HG02938 (cell line): Measurements from ENCODE around the gene NQO1.

Source experiments
- ATAC-seq: cut with Tn5 transposase; IDR thresholded peaks from one replicate; pipeline ENCODE4 v1.9.1; 2021; ENCODE audit warnings: mild to moderate bottlenecking, moderate library complexity; ENCODE audit not compliant: unreplicated experiment

NQO1 gene

DNA sequence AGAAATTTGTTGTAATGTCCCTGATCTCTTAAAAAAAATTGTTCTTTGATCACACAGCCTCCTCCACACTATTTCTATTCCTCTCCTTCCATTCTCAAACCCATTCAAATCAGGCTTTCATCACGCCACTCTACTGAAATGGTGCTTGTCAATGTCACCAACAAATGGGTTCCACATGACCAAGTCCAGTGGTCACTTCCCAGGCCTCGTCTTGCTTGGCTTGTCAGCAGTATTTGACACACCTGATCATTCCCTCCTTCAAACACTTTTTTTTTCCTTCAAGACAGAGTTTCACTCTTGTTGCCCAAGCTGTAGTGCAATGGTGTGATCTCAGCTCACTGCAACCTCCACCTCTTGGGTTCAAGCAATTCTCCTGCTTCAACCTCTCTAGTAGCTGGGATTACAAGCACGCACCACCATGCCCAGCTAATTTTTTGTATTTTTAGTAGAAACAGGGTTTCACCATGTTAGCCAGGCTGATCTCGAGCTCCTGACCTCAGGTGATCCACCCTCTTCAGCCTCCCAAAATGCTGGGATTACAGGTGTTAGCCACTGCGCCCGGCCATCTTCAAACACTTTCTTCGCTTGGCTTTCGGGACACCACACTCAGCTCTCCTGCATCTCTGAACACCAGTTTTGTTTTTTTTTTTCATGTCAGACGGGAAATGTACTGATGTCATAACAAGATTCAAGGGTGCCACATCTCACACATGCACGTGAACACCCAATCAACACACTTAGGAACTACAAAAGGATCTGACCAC lies 18.3 kb downstream of the NQO1 start:
- no peak for ATAC-seq

DNA sequence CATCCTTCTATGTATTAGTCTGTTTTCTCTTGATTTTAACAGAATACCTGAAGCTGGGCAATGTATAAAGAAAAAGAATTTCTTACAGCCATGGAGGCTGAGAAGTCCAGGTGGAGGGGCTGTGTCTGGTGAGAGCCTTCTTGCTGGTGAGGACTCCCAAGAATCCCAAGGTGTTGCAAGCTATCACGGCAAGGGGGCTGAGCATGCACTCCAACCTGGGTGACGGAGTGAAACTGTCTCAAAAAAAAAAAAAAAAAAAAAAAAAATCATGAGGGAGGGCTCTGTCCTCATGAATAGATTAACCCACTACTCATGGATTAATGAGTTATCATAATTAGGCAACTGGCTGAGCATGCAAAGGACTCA lies 19.4 kb downstream of the NQO1 start:
- ATAC-seq = no peak

DNA sequence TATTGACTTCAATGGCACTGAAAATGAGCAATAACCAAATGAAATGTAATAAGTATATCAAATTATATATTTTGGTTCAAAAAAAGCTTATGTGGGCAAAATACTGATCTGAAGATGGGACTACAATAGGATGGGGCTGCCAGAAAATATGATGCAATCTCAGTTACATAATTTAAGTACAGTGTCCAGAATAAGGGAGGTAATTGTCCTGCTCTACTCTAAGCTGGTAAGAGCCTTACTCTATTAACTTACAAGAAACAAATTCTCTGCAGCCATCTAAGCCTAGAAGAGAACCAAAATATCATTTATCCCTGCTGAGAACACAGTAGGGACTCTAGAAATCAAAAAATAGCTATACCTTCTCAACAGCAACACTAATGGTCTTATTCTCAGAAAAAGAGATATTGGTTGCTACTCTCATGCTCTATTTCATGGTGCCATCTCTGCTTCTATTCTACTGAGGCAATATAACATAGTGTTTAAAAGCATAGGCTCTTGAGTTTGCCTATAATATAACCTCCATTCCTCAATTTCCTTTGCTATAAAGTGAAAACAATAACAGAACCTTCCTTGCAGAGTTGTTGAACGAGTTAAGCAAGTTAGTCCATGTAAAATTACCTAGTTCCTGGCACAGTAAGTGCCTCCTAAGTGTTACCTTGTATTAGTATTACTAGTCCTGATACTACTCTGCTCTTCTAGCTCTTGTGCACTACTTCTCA lies 19.9 kb downstream of the NQO1 start:
- ATAC-seq = no peak

DNA sequence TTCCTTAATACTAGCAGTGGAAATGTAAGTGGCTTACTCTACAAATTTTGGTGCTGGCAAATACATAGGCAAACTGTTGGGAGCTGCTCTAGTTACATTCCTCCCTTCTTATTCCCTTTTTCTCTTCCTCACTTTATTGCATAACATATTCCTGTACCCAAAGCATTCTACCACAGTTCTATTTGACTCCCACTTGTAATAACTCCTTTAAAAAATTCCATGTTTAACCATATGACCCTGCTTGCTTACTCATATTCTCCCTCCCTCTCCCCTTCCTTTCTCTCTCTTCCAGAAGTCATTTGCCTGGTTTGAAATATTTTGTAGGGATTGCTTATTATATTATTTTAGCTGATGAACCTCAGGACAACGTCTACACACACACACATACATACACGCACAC lies 22.7 kb downstream of the NQO1 start:
- no peak for ATAC-seq

DNA sequence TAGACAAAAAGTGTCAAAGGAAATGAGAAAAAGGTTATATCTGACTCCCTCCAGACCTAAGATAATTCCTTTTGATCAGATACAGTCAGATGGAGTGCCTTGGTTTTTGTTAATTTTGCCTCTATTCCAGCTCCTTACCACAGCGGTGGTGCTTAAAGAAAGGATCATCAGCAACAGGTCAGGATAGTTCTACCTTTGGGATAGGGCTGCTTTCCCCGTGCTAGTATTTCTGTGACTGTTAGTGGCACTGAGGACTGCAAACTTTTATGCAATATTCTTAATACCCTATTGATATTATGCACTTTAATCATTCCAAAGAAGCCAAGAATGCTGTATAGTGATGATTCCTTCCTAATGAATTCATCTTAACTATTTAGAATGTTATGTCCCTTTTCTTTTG lies 24.5 kb downstream of the NQO1 start:
- no peak for ATAC-seq

DNA sequence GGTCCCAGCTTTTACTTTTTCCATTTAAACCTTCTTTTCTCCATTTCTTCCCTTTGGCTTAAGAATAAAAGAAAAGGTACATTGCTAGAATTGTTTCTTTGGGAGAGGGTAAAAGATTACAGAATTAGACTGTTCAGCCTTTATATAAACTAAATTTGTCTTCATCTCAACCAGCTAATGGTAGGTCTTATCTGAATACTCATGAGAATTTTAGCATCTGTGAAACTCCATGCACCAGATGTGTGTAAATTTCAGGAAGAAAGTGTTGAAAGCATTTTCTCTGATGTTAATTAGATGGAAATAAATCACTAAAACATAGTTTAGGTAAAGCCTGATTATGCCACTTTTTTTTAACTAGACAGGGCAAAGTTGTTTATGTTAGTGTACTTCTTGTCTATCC lies 24.9 kb downstream of the NQO1 start:
- ATAC-seq = no peak

DNA sequence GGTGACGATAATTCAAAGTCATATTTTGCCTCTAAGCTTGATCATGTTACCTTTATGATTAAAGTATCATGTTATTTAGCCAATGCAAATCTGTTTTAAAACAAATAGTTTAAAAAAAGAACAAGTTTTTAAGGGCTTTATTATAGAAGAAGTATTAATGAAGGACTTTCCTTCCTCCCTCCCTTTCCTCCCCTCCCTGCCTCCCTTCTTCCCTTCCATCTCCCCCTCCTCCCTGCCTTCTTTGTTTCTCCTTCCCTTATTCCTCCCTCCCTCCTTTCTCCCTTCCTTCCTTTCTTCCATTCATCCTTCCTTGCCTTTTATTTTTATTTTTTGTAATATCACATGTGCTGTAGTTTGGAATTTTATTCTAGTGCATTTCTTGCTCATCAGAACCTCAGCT lies 26.4 kb downstream of the NQO1 start:
- ATAC-seq = no peak

DNA sequence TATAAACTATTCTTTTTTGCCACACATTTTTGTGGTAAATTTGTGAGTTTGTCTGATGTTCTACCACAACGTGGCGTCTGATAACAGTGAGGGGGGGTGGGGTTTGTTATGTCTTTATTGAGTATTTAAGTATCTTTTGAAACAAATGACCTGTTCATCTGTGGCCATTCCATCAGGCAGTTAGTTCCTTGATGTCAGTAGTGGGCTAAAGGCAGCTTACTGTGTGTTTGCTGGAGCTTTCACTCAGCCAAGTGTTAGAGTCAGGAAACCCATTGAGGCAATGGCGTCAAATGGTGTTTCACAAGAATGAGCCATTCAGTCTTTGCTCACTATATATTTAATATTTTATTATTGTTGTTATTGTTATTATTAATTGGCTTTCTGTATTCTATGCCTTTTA lies 28.0 kb downstream of the NQO1 start:
- no peak for ATAC-seq

DNA sequence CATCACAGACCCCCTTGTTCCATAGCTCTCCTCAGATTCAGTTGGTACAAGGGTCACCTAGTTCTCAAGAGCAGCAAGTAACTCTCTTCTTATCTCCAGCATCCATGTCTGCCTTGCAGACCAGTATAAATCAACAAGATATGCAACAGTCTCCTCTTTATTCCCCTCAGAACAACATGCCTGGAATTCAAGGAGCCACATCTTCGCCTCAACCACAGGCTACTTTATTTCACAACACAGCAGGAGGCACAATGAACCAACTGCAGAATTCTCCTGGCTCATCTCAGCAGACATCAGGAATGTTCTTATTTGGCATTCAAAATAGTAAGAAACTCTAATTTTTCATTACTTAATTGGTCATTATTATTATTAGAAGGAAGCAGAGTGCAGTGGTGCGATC lies 32.4 kb downstream of the NQO1 start:
- ATAC-seq = no peak

DNA sequence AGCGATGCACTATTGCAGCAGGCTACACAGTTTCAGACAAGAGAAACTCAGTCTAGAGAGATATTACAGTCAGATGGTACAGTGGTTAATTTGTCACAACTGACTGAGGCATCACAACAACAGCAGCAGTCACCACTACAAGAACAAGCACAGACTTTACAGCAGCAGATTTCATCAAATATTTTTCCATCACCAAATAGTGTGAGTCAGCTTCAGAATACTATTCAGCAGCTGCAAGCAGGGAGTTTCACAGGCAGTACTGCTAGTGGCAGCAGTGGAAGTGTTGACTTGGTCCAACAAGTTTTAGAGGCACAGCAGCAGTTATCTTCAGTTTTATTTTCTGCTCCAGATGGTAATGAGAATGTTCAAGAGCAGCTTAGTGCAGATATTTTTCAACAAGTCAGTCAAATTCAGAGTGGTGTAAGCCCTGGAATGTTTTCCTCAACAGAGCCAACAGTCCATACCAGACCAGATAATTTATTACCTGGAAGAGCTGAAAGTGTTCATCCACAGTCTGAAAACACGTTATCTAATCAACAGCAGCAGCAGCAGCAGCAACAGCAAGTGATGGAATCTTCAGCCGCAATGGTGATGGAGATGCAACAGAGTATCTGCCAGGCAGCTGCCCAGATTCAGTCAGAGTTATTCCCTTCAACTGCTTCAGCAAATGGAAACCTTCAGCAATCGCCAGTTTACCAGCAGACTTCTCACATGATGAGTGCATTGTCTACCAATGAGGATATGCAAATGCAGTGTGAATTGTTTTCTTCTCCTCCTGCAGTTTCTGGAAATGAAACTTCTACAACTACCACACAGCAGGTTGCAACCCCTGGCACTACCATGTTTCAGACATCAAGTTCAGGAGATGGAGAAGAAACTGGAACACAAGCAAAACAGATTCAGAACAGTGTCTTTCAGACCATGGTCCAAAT lies 34.1 kb downstream of the NQO1 start:
- no peak for ATAC-seq

DNA sequence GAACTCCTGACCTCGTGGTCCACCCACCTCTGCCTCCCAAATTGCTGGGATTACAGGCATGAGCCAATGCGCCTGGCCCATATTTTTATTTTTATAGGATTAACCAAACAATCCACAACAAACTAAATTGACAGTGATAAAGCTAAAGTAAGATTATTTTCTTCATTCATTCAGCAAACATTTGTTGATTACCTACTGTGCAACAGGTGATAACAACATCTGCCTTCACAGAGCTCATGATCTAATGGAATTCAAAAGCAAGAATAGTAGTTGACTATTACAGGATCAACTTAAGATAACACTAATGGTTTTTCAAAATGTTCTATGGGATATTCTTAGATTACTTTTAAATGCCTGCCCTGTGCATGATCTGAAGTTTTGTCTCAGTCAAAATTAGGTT lies 37.8 kb downstream of the NQO1 start:
- ATAC-seq = no peak

DNA sequence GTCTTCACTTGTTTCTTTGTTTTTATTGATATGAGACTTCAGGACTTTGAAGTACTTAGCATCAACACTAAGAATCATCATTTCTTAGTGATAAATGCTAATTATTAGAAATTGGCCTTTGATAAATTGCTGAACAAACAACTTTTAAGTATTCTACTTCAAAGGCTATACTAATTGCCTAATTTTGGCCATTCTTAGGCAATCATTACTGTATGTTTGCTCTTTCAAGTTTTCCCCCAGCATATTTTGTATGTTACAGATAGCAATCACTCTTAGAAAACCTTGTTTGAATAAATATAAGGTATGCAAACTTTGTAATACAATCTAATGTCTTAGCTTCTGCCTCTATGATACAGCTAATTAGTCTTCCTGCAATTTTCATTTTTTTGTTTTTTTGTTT lies 46.0 kb downstream of the NQO1 start:
- no peak for ATAC-seq

DNA sequence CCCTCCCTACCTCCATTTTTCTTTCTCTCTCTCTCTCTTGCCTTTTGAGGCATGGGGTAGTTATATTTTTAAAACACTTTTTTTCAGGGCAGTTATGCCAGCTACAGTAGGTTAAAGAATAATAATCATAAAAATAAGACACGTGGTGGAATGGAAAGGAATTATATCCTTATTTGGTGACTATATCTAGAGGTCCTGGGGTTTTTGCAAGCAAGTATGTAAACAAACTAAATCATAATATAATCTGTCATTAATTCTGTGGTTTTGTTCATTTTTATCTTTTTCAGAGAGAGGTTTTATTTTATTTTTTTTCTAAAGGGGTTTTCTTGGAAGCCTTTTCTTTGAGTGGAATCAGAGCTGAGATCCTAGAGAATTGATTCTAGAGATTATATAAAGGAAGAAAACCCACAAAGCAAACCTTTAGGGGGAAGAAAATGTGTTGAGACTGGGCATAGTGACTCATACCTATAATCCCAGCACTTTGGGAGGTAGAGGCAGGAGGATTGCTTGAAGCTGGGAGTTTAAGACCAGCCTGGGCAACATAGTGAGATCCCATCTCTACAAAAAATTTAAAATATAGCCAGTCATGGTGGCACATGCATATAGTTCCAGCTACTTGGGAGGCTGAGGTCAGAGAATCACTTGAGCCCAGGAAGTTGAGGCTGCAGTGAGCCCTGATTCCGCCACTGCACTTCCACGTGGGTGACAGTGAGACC lies 53.2 kb downstream of the NQO1 start:
- ATAC-seq = no peak

DNA sequence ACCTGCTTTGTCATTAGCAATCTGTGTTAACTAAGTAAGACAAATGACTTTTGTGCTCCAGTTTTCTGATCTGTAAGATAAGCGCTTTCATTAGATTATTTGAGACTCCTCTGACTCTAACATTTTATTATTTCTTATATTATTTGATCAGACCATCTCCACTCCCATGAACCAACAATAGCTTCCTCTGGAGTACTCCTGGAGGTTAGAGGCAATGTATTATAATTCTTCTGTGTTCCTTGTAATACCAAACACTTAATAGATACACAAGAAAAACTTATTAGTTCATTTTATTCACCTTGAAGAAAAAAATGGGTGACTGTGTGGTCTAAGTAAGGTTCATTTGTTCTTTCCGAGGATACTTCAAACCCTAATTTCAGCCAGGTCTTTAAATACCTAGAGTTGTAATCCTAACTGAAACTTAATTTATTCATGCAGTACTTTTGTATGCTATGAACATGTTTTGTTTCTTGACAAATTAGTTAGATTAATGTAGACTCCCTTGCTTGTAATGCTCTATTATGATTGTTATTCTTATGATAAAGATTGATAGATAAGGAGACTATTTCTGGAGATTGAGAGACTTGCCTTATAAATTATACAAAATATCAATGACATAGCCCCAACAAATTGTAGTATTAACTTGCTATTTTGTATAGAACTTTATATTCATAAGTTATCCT lies 53.9 kb downstream of the NQO1 start:
- ATAC-seq = no peak

DNA sequence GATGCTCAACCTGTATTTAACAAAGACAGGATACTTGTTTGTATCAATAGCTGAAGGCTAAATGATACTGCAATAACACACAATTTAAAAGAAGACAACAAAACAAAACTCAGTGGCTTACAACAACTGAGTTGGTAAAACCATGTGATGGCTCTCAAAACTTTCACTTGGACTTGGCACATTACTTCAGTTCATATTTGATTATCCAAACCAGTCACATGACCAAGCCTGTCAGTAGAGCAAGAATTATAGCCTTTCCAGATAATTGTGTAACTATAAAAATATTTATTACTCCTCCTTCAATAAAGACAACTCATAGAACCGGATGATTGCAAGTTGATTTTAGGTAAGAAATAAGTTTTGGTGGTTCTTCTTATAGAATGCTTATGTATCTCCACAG lies 56.8 kb downstream of the NQO1 start:
- ATAC-seq = no peak

DNA sequence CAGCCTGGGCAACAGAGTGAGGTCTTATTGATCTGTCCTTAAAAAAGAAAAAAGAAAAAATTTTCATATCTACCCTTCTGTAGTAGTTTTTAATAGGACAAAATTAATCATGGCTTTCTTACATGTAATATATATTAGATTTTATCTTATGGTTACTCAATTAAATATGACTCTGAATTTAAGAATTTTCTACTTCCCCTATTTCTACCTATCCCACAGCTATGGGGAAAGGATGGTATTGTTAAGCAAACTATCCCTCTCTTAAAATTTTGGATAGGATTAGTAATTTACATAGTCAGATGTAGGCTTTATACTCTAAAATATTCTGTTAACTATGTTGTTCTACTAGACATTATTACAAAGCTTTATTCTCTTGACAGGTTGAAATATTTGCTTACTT lies 62.5 kb downstream of the NQO1 start:
- ATAC-seq = no peak

DNA sequence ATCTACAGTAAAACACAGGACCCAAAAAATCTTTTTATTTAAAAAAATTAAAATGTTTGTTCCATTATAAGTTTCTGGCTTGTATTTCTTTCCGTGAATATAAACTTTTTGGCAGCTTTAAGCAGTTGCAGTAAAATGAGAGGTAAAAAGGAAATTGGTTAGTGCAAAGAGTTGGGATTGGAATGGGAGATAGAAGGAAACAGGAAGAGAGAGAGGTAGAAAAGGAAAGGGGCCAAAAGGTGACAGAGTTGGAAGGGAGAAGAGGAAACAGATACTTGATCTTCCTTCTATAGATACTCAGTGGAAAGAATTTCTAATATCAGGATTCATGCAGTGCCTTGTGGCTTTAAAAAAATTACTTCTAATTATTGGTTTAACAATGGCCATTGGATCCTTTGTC lies 63.5 kb downstream of the NQO1 start:
- ATAC-seq = no peak

DNA sequence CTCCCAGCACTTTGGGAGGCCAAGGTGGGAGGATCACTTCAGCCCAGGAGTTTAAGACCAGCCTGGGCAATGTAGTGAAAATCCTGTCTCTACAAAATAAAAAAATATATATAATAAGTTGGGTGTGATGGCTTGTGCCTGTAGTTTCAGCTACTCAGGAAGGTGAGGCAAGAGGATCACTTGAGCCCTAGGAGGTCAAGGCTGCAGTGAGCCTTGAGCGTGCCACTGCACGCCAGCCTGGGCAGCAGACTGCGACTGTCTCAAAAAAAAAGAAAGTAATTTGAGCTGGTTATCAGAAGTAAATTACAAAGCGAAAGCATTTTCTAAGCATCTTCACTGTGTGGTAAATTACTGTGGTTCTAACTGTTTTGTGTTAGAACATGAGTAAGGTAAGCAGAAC lies 66.2 kb downstream of the NQO1 start:
- ATAC-seq = no peak
